Measurements from ENCODE around the gene ANKRD40.

ANKRD40 gene

DNA sequence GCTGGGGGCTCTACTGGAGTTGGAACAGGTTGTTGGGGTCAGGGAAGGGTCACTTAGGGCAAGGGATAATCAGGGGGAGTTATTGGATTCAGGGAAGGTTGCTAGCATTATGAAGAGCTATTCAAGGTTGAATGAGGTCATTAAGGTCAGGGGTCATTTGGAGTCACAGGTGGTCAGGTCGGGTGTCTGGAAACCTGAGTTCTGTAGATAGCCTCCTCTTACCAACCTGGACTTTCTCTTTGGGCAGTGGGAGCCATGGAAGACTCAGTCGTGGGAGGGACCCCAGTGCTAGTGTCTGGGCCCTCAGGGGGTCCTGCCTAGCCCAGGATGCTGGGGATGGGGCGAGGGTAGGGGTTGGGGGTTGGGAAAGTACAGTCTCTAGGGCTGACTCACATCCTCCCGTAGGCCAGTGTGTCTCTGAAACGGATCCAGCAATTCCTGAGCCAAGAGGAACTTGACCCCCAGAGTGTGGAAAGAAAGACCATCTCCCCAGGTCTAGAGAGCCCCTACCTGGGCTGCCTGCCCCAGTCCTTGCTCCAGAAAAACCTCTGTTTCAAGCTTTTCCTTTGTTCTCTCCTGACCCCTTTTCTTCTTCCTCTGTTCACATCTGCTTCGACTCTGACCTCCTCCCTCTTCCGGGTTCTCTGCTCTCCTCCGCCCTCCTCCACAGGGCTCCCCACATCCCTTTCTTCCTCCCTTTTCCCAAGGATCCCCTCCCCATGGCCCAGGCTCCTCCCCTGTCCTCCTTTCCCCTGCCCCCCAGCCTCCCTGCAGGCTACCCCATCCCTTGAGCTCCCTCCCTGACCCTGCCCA, 39.5 kb downstream of the ANKRD40 start:
- peak; percentile 45 for DNase-seq (ENCODE audit: low spot score)

DNA sequence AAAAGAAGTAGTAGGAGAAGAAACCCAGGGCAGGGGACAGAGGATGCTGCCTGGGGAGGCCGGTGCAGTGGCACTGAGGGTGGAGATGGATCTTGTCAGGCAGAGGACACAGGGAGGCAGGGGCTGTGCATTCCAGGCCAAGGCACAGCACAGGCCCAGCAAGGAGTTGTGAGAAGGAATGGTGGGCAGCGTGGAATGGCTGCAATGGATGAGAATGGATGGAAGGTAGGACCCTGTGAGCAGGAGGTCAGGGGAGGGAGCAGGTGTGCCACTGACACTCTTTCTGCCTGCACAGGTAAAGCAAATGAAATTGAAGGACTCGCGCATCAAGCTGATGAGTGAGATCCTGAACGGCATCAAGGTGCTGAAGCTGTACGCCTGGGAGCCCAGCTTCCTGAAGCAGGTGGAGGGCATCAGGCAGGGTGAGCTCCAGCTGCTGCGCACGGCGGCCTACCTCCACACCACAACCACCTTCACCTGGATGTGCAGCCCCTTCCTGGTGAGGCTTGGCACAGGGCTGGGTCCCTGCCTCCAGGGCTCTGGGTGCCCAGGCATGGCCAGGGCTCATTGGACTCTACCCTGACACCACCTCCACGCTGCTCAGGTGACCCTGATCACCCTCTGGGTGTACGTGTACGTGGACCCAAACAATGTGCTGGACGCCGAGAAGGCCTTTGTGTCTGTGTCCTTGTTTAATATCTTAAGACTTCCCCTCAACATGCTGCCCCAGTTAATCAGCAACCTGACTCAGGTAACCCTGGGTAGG, 40.3 kb downstream of the ANKRD40 start:
- no peak for DNase-seq (ENCODE audit: low spot score)

DNA sequence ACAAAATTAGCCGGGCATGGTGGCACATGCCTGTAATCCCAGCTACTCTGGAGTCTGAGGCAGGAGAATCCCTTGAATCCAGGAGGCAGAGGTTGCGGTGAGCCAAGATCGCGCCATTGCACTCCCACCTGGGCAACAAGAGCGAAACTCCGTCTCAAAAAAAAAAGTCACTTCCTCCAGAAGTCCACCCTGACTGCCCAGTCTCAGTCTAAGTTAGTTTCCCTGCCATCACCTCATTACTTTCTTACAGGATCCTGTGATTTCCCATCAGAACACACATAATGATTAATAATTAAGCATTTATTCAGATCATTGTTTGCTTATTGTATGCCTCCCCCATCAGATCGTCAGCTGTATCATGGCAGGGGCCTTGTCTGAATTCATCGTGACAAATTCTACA, 41.4 kb downstream of the ANKRD40 start:
- DNase-seq (ENCODE audit: low spot score), result no peak

DNA sequence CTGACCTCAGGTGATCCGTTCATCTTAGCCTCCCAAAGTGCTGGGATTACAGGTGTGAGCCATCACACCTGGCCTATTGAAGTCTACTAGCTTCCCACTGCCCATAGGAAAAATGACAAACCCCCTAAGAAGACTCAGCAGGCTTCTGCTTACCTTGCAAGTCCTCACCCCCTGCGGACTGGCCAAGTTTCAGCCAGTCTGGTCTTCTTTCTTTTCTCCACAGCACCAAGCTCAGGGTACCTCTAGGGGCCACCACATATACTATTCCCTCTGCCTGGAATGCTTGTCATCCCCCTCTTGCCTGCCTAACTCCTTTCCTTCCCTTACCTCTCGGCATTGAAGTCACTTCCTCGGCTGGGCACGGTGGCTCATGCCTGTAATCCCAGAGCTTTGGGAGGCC, 41.9 kb downstream of the ANKRD40 start:
- DNase-seq (ENCODE audit: low spot score), result no peak

DNA sequence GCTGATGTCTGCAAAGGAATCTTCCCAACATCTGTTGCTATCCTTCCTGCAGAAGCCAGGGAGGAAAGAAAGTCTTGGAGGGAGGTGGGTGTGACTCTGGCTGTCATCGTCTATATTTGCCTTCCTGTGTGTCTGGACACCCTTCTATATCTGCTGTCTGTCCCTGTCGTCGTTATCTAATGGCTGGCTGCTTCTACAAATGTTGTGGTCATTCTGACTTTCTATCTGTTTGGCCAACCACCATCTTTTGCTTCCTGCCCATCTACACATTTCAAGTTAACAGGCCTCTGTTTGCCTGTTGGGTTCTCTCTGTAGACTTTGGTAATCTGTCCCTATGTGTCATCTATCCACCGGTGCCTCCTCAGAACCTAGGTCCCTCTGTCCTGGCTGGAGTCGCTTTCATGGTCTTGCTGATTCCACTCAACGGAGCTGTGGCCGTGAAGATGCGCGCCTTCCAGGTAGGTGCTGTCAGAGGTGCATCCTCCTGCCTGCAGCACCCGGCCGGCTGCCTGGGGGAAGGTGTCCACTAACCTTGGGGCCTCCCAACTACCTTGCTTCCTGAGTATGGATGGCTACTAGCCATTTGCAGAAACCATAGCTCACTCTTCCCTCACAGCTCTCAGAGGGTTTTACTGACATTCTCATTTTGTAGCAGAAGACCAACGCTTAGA, 42.8 kb downstream of the ANKRD40 start:
- no peak for DNase-seq (ENCODE audit: low spot score)

DNA sequence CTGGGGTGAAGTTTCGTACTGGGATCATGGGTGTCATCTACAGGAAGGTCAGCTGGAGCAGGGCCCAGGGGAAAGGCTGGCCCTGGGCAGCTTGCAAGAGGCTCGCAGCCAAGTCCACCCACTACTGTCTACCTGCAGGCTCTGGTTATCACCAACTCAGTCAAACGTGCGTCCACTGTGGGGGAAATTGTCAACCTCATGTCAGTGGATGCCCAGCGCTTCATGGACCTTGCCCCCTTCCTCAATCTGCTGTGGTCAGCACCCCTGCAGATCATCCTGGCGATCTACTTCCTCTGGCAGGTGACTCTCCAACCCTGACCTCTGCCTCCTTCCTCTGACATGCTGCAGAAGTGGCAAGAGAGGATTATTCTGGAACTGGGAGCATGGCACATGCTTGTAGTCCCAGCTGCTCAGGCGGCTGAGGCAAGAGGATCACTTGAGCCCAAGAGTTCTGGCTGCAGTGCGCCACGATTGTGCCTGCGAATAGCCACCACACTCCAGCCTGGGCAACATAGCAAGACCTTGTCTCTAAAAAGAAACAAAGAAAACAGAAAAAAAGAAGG, 43.8 kb downstream of the ANKRD40 start:
- DNase-seq (ENCODE audit: low spot score), result no peak

DNA sequence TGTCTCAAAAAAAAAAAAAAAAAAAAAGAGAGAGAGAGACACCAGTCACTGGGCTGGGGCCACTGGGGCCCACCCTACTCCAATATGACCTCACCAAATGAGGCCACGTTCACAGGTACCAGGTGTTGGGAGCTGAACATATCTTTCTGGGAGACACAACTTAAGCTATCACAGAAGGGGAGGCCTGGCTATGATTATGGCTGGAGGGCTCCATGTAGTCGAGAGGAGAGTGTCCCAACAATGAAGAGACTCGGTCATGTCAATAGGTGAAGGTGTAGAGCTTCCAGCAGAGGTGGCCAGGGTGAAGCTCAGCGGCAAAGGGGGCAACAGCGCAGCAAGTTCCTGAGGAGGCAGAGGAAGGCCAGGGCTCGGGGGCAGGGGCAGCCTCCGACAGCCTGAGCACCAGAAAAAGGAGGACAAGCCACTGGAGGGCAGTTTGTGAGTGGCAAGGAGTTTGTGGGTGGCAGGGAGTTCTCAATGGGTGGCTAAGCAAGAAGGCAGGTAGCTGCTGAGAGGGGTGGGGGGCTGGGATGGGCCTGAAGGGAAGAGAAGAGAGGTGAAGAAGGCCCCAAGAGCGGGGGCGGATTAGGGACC, 45.0 kb downstream of the ANKRD40 start:
- DNase-seq (ENCODE audit: low spot score), result no peak

DNA sequence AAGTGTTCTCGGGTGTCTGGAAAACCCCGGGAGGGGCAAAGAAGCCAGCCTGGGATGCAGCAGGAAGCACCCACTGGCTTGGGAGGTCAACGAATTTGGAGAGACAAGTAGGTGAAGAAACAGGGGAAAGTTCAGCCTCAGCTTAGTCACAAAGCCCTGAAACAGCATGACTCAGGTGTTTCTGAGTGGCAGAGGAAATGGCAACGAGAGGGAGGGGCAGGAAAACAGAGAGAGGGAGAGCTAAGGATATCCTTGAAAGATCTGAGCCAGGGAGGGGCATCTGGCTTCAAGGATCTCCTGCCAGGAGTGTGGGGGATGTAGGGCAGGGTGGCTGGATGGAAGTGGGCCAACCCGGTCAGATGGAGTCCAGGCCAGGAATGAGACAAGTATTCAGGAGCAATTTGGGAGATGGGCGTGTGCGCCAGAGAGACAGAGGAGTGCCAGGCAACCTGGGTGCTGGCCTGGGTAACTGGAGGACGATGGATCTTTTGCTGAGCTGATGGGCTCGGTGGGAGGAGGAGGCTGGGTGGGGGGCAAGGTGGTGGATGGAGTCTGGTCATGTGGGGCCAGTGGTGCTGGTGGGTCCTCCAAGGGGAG, 45.8 kb downstream of the ANKRD40 start:
- DNase-seq (ENCODE audit: low spot score), result peak; percentile 82

DNA sequence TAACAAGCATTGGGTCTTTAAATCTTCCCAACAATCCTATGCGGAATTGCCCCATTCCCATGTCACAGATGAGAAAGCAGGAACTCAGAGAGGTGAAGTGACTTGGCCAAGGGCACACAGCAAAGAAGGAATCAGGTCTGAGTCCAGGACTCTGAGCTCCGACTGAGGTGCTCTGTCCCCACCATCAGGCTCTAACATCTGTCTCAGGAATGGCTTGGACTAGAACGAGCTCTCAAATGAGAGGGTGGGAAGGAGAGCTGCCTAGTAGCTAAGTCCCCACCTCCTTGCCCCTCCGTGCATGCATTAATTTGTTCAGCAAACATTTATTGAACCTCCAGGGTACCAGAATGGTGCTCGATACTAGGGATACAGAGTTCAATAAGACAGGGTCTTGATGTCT, 46.4 kb downstream of the ANKRD40 start:
- no peak for DNase-seq (ENCODE audit: low spot score)

DNA sequence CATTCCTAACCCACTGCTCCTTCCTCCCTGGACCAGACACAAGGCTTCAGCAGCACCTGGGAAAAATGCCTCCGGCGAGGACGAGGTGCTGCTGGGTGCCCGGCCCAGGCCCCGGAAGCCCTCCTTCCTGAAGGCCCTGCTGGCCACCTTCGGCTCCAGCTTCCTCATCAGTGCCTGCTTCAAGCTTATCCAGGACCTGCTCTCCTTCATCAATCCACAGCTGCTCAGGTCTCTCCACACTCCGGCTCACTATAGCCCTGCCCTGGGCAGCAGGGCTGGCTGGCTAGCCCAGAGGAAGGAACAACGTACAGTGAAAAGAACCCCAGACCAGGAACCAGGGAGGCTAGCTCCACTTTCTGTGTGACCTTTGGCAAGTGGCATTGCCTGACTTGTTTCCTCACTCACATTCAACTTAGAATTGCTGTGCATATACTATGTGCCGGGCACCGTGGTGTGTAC, 46.8 kb downstream of the ANKRD40 start:
- DNase-seq (ENCODE audit: low spot score), result no peak

DNA sequence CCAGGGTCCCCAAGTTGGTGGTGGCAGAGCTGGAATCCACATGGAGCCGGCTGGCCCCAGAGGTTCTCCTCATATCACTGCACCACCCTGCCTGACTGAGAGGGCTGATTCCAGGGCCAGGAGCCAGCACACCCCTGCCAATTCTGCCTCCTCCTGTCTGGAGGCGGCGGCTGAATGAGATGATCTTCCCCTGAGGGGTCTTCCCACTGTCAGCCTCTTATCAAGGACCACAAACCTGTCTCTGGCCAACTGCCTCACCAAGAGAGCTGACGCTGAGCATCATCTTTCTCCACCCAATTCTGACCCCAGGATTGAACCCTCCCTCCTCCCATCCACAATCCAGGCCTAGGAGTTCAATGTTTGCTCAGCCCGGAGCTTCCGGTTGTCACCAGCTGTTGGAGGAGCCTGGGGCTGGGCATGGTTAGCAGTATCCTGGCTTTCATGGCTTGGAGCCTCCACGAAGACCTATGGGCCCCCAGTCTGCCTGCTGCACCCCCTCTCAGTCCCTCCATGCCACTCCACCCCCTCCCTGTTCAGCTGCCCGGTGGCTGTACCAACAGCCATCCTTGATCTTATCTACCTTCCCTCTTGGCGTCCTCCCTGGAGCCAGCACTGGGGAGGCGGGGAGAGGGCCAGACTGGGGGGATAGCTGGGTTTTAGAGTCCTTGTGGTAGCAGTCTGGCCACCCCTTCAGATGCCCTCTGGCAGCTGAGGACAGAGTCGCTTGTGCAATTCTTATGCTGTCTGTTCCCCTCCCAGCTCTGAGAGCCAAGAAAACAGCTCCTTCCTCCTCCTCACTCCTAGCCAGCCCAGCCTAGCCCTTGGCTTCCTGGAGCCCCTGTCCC, 47.5 kb downstream of the ANKRD40 start:
- DNase-seq (ENCODE audit: low spot score), result peak; percentile 36

DNA sequence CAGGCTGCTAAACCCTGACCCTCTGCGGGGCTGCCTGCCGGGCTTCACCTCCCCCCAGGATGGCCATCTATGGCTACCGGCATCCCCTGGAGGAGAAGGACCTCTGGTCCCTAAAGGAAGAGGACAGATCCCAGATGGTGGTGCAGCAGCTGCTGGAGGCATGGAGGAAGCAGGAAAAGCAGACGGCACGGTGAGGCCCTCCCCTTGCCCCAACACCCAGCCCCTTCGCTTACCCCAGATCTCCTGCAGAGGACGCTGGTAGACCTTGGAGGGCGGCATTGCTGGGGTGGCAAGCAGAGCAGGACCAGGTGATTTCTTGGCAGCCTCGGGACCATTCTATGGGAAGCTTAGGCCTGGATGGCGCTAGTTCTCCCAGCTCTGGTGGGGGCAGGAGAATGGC, 48.5 kb downstream of the ANKRD40 start:
- DNase-seq (ENCODE audit: low spot score), result no peak

DNA sequence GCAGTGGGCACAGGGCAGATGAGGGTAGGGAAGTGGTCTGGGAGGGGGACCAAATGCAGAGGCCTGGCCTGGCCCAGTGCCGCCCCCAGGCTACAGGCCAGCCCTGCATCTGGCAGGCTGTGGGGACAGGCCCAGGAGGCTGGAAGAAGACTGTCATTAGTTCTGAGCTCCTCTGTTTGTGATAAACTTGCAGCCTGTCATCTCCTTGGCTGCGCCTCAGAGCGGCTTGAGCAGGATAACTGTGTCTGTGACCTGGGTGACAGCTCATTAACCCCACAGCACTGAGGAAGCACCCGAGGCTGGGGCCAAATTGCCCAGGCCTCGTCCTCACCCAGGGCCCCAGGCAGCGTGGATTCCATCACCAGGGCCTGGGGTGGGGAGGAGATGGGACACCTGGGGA, 49.1 kb downstream of the ANKRD40 start:
- no peak for DNase-seq (ENCODE audit: low spot score)

DNA sequence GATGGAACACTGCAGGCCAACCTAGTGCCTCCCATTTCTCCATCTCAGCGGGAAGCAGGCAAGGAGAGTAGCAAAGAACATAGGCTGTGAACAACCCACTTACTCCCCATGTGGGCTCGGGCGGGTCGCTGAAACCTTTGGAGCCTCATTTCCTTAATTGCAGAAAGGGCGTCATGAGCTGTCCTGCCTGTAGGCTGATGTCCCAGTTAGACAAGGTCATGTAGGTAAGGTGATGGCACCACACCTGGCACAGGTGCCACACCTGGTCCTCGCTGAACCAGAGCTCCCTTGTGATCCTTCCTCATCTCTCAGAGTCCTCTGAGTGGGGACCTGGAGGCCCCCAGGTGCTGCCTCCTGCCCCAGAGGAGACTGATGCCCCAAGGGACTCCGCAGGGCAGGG, 50.1 kb downstream of the ANKRD40 start:
- no peak for DNase-seq (ENCODE audit: low spot score)

DNA sequence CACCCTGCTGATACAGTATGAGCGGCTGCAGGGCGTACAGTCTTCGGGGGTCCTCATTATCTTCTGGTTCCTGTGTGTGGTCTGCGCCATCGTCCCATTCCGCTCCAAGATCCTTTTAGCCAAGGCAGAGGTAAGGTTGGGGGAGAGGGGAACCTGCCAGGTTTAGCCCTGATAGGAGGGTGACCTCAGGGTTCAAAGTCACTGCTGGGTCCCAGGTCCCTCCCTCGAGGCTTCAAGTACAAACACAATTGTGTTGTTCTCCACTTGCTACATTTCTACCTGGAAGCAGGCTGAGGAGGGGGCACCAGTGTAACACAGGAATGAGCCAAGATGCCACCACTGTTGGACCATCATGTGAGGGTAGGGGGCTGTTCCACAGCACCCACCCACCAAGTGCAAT, 50.7 kb downstream of the ANKRD40 start:
- no peak for DNase-seq (ENCODE audit: low spot score)

DNA sequence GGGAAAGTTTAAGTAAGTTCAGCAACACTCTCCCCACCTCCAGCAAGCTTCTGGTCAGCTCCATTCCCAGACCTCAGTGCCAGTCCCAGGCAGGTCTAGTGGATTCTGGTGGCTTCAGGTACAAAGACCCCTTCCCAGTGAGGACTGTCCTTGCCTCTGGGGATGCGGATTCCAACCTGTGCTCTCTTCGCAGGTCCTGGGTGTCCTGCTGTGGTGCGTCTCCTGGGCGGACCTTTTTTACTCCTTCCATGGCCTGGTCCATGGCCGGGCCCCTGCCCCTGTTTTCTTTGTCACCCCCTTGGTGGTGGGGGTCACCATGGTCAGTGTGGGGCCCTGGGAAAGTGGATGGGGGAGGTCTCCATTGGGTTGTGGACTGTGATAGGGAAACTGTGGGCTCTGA, 51.2 kb downstream of the ANKRD40 start:
- no peak for DNase-seq (ENCODE audit: low spot score)

DNA sequence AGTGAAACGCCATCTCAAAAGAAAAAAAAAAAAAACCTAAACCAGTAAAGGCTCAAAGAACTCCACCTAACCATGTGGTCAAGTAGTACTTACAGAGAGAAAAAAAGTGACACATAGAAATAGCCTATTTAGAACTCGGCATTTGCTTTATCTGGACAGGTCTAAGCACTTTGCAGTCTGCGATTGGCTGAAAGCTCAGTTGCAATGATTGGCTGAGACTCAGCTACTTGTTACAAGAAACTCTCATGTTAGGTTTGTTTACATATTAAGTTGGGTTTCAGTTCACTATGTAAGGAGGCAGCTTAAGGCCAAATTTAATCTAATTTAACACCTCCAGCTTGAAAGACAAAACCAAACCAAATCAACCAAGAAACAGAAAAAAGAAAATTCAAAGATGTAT, 54.0 kb downstream of the ANKRD40 start:
- no peak for DNase-seq (ENCODE audit: low spot score)

DNA sequence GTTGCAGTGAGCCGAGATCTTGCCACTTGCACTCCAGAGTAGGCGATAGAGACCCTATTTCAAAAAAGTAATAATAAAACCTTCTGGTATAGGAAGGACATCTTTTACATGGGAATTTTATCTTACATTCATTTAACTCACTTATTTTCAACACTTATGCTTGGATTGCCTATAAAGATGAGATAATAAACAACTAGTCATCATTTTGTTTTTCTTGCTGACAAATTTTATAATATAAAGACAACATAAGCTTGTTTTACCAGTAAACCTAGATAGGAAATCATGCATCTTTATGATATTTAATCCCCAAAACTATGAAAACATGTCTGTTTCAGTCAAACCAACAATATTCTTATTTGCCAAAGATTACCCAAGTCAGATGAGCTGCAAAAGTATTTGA, 56.1 kb downstream of the ANKRD40 start:
- no peak for DNase-seq (ENCODE audit: low spot score)

DNA sequence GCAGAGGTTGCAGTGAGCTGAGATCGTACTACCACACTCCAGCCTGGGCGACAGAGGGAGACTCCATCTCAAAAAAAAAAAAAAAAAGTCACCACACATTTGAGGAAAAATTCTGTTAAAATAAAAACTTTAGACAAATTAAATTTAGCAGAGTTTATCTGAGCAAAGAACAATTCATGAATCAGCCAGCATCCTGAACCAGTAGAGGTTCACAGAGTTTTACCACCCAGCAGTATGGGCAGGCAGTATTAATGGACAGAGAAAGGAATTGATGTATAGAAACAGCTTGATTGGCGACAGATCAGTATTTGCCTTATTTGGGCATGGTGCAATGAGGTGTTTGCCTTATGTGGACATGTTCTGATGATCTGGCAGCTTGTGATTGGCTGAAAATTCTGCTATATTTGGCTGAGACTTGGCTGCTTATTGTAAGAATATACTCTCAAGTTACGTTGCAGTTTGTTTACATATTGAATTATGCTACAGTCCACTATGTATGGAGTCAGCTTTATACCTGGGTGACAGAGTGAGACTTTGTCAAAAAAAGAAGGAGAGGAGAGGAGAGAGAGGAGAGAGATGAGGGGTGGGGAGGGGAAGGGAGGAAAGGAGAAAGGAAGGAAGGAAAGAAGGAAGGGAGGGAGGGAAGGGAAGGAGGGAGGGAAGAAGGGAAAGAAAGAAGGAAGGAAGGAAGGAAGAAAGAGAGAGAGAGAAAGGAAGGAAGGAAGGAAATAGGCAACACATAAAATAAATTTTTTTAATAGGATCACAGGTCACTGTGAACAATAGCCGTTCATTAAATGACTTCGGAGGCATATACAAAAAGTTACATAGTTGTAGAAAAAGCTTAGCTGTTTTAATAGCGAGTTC, 58.4 kb downstream of the ANKRD40 start:
- DNase-seq (ENCODE audit: low spot score), result no peak

DNA sequence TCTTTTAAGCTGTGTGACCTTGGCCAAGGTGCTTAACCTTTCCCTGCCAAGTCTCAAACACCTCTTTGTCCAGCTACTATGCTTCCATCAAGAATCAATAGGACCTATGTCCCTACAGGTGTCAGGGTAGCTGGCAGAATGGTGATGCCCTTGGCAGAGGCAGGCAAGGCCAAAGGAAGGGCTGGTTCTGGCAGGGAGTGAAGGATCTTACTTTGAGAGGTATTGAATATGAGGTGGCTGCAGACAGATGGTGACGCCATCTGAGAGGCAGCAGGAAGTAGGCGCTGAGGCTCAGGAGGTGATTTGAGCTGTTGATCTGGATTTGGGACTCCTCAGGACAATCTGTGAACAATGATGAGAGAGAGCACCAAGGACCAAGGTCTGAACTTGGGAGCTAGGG, 60.5 kb downstream of the ANKRD40 start:
- no peak for DNase-seq (ENCODE audit: low spot score)

Measured in AG08396 (cell line).